ENCODE data around the gene ZNF608. TPM values are rescaled to one million over a fixed set of nuclear protein-coding genes. Genes with fewer than 3 reads are reported as not detected.

ZNF608 gene
- total and polyA plus RNA-seq, 9 of the 15 experiments (the other 6 are each of a cell fraction or from before 2014, with no cell fraction given) = 0.38 to 1.5 (median 1.00) TPM

DNA sequence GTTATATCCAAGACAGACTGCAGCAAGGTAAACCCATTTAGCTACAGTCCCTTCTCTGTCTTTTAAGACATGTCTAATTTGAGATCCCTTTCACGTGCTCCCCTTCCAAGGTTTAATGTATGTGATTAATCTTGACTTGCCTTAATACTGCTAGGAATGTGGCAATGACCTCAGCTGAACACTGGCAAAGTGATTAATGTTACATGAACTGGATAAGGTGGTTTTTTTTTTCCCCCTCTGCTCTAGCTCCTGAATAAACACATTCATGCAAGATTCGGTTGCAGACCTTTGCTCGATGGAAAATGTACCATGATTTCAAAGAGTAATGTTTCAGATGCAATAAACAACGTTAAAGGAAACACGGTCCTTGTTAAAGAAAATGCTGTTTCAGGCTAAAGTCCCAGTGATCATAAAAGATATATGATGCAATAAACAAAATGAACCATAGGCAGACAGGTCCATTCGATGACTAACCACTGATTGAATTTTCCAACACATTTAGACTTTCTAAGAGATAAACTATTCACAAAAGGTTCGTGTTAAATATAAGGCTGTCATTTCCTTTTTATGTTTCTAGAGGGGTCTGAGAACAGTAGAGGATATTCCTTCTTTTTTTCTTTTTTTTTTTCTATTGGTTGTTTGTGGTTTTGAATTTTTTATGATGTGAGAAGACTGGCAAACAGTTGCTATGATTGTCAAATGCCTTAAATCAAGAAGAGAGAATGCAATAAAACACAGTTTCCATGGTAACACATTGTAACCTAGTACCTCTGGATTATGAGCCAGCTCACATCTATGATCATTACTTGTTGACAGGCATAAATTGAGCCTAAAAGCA, 44.7 kb upstream of the ZNF608 start:
- no peaks in the 10 kb centered on the region for H3K36me3 ChIP-seq (ENCODE audit: control insufficient read depth, insufficient read depth, low read length)
- no peaks in the 10 kb centered on the region for H3K79me2 ChIP-seq (ENCODE audit: control insufficient read depth, insufficient read depth, low read length)
- in situ Hi-C loops (cut with MboI) (no loop called here), intact Hi-C loops (cut with micrococcal nuclease) (no loop called here)
- no peaks in the 10 kb centered on the region for H3K4me1 ChIP-seq (replicated peaks in 1 of 2; ENCODE audit: control insufficient read depth in 2 of 2, insufficient read depth in 2 of 2, low read length in 2 of 2)
- no peak overlapping the region for H2AFZ ChIP-seq (ENCODE audit: low read depth, low read length)
- no peak overlapping the region for H3K4me3 ChIP-seq
- peaks cover 0 to 6% of the 10 kb centered on the region in 2 experiments; a peak in 1 of 5 replicates for H3K27me3 ChIP-seq (ENCODE audit: control insufficient read depth in 2 of 2, insufficient read depth in 2 of 2, low read length in 2 of 2)
- ChIA-PET CTCF (ENCODE audit: low intra/inter-chr PET ratio) (no interaction called here), POLR2A (no interaction called here)
- BruUV-seq (replicated peaks) = no TSS peak
- TF ChIP-seq BCL6 (CRISPR knock-in tag; IDR thresholded peaks at IDR 0.05) = no peak
- no peak for TF ChIP-seq CEBPG (CRISPR knock-in tag; IDR thresholded peaks at IDR 0.05)
- TF ChIP-seq CEBPG (tag; conservative IDR thresholded peaks at IDR 0.05 in 1 of 2, IDR thresholded peaks at IDR 0.05 in 1 of 2) = peak; percentile 68 to 84; a peak in 3 of 4 replicates
- TF ChIP-seq MYNN (IDR thresholded peaks at IDR 0.05) = no peak
- no peak for TF ChIP-seq MYNN (CRISPR knock-in tag; IDR thresholded peaks at IDR 0.05)
- peak; percentile 69 for TF ChIP-seq RFX1 (IDR thresholded peaks at IDR 0.05)
- no peak for TF ChIP-seq FUS (optimal IDR thresholded peaks at IDR 0.05; ENCODE audit: low read depth, low read length)
- no peak for TF ChIP-seq FOXO4 (CRISPR knock-in tag; IDR thresholded peaks at IDR 0.05)
- TF ChIP-seq, protein P1, sequence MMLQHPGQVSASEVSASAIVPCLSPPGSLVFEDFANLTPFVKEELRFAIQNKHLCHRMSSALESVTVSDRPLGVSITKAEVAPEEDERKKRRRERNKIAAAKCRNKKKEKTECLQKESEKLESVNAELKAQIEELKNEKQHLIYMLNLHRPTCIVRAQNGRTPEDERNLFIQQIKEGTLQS (IDR thresholded peaks at IDR 0.05) = peak; percentile 45; the same call in 1 of the 2 replicates
- TF ChIP-seq, protein P1 (CRISPR knock-in tag; conservative IDR thresholded peaks at IDR 0.05) = no peak
- no peak for TF ChIP-seq STAG1 (CRISPR knock-in tag; IDR thresholded peaks at IDR 0.05; ENCODE audit: borderline replicate concordance)
- no peak for TF ChIP-seq NCOA2 (IDR thresholded peaks at IDR 0.05; ENCODE audit: partially characterized antibody in 2 of 2)
- no peak for TF ChIP-seq BHLHE40 (IDR thresholded peaks at IDR 0.05; ENCODE audit: low read length)
- no peak for TF ChIP-seq ZNF778 (CRISPR knock-in tag; IDR thresholded peaks at IDR 0.05)
- peak; percentile 54 for TF ChIP-seq CEBPB (tag; IDR thresholded peaks at IDR 0.05)
- no peak for TF ChIP-seq ATF7 (IDR thresholded peaks at IDR 0.05)
- FAIRE-seq = no peak
- no peak for DNase-seq (ENCODE audit: extremely low read depth in 1 of 4, low spot score in 3 of 4)
- no peak for ATAC-seq
- no peak overlapping the region for H3K4me2 ChIP-seq (ENCODE audit: insufficient read depth, low read length)
- H3K9me3 ChIP-seq (replicated peaks; ENCODE audit: control insufficient read depth, insufficient read depth, low read depth, low read length) = no peaks in the 10 kb centered on the region
- no peak overlapping the region for H3K27ac ChIP-seq (ENCODE audit: extremely low read depth, low read depth, low read length)
- no peak overlapping the region for H3K9ac ChIP-seq (ENCODE audit: insufficient read depth in 1 of 2, low read depth in 2 of 2, low read length in 2 of 2)
- no peaks in the 10 kb centered on the region for H4K20me1 ChIP-seq (replicated peaks; ENCODE audit: control insufficient read depth, insufficient read depth, low read length)
- WGBS (ENCODE audit: insufficient coverage, low coverage, missing lambda C conversion rate) = 3% methylated on average over 7 of the region's 7 CpGs
- no peaks in the 10 kb centered on the region for H3K9me1 ChIP-seq (ENCODE audit: control insufficient read depth, insufficient read depth, low read length)
